ENCODE measurements around the gene BPHL.
"Not testable (repeated sequence)": the region's sequence is repeated elsewhere in the genome, so short reads cannot be mapped to it uniquely, and the experiment has no call there.

The BPHL gene

GRCh38 chr6:3122823-3123182 is 4.3 kb downstream of the BPHL start:
- no peak for DNase-seq (ENCODE audit: low read depth, low spot score)

- DNase-seq (ENCODE audit: low read depth, low spot score) = no peak
Observed at GRCh38 chr6:3124667-3125066, 6.2 kb downstream of the BPHL start.

GRCh38 chr6:3125815-3126214 is 7.3 kb downstream of the BPHL start:
- no peak for DNase-seq (ENCODE audit: low read depth, low spot score)

- no peak for DNase-seq (ENCODE audit: low read depth, low spot score)
Observed at GRCh38 chr6:3128356-3129108, 10.0 kb downstream of the BPHL start.

- DNase-seq (ENCODE audit: low read depth, low spot score) = no peak
Observed at GRCh38 chr6:3131695-3132094, 13.2 kb downstream of the BPHL start.

- DNase-seq (ENCODE audit: low read depth, low spot score) = no peak
Observed at GRCh38 chr6:3133515-3133914, 15.0 kb downstream of the BPHL start.

GRCh38 chr6:3135668-3136291 is 17.3 kb downstream of the BPHL start:
- DNase-seq (ENCODE audit: low read depth, low spot score) = no peak

GRCh38 chr6:3136292-3137011 is 17.9 kb downstream of the BPHL start:
- DNase-seq (ENCODE audit: low read depth, low spot score) = no peak

- no peak for DNase-seq (ENCODE audit: low read depth, low spot score)
Observed at GRCh38 chr6:3137057-3137777, 18.7 kb downstream of the BPHL start.

GRCh38 chr6:3137873-3138272 is 19.4 kb downstream of the BPHL start:
- not testable (repeated sequence) for DNase-seq (ENCODE audit: low read depth, low spot score)

- DNase-seq (ENCODE audit: low read depth, low spot score) = no peak
Observed at GRCh38 chr6:3138341-3138740, 19.8 kb downstream of the BPHL start.

- no peak for DNase-seq (ENCODE audit: low read depth, low spot score)
Observed at GRCh38 chr6:3139090-3139903, 20.8 kb downstream of the BPHL start.

- DNase-seq (ENCODE audit: low read depth, low spot score) = no peak
Observed at GRCh38 chr6:3140201-3140600, 21.7 kb downstream of the BPHL start.

- DNase-seq (ENCODE audit: low read depth, low spot score) = no peak
Observed at GRCh38 chr6:3142536-3142935, 24.0 kb downstream of the BPHL start.

GRCh38 chr6:3143158-3143557 is 24.6 kb downstream of the BPHL start:
- no peak for DNase-seq (ENCODE audit: low read depth, low spot score)

- DNase-seq (ENCODE audit: low read depth, low spot score) = no peak
Observed at GRCh38 chr6:3144571-3144970, 26.1 kb downstream of the BPHL start.

- DNase-seq (ENCODE audit: low read depth, low spot score) = no peak
Observed at GRCh38 chr6:3147914-3148757, 29.6 kb downstream of the BPHL start.

- no peak for DNase-seq (ENCODE audit: low read depth, low spot score)
Observed at GRCh38 chr6:3151691-3152090, 33.2 kb downstream of the BPHL start.

GRCh38 chr6:3152689-3153088 is 34.2 kb downstream of the BPHL start:
- DNase-seq (ENCODE audit: low read depth, low spot score) = no peak

GRCh38 chr6:3155416-3155815 is 36.9 kb downstream of the BPHL start:
- DNase-seq (ENCODE audit: low read depth, low spot score) = not testable (repeated sequence)
